OCI-LY7 (cell line): ENCODE measurements around the gene CYB561.

Source experiments
- CTCF ChIP-seq: fragments of 200-600 bp; sonication (generic); conservative IDR thresholded peaks from 2 replicates; pipeline ENCODE4 v1.5.1; 2014; ENCODE audit warnings: mild to moderate bottlenecking, antibody characterized with exemption, low read length, moderate library complexity, mixed read lengths
- EZH2phosphoT487 ChIP-seq: fragments of 200-600 bp; sonication (generic); IDR thresholded peaks from 2 replicates; pipeline ENCODE4 v1.6.1; 2018; ENCODE audit warnings: low read depth, borderline replicate concordance, mild to moderate bottlenecking, mixed run types, antibody characterized with exemption, low read length, moderate library complexity, mixed read lengths

GRCh38 chr17:63489291-63489690 is 43.2 kb upstream of the CYB561 start:
- TF ChIP-seq CTCF = no peak
- TF ChIP-seq EZH2phosphoT487 = no peak
